ENCODE data around the gene ITM2A. TPM values are rescaled to one million over a fixed set of nuclear protein-coding genes. Genes with fewer than 3 reads are reported as not detected.

The ITM2A gene
- total RNA-seq, 1 donor: under 0.01 TPM

GRCh38 chrX:79367907-79368306 is 773 bp upstream of the ITM2A start:
- no peak for DNase-seq (ENCODE audit: low read depth)
- TF ChIP-seq, protein P1, sequence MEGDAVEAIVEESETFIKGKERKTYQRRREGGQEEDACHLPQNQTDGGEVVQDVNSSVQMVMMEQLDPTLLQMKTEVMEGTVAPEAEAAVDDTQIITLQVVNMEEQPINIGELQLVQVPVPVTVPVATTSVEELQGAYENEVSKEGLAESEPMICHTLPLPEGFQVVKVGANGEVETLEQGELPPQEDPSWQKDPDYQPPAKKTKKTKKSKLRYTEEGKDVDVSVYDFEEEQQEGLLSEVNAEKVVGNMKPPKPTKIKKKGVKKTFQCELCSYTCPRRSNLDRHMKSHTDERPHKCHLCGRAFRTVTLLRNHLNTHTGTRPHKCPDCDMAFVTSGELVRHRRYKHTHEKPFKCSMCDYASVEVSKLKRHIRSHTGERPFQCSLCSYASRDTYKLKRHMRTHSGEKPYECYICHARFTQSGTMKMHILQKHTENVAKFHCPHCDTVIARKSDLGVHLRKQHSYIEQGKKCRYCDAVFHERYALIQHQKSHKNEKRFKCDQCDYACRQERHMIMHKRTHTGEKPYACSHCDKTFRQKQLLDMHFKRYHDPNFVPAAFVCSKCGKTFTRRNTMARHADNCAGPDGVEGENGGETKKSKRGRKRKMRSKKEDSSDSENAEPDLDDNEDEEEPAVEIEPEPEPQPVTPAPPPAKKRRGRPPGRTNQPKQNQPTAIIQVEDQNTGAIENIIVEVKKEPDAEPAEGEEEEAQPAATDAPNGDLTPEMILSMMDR (IDR thresholded peaks at IDR 0.05; ENCODE audit: insufficient read depth, low read depth, low read length): no peak
- H3K4me3 ChIP-seq (ENCODE audit: low read depth, low read length): no peak overlapping the region

- DNase-seq (ENCODE audit: low read depth): no peak
- TF ChIP-seq, protein P1 (IDR thresholded peaks at IDR 0.05; ENCODE audit: insufficient read depth, low read depth, low read length): no peak
- H3K4me3 ChIP-seq (ENCODE audit: low read depth, low read length): no peak overlapping the region
Measured at GRCh38 chrX:79366556-79366872, 620 bp downstream of the ITM2A start.

- H3K4me3 ChIP-seq (ENCODE audit: low read depth, low read length): no peak overlapping the region
- DNase-seq (ENCODE audit: low read depth): no peak
- TF ChIP-seq, protein P1 (IDR thresholded peaks at IDR 0.05; ENCODE audit: insufficient read depth, low read depth, low read length): no peak
Measured at GRCh38 chrX:79365591-79365990, 1.5 kb downstream of the ITM2A start.

DNA sequence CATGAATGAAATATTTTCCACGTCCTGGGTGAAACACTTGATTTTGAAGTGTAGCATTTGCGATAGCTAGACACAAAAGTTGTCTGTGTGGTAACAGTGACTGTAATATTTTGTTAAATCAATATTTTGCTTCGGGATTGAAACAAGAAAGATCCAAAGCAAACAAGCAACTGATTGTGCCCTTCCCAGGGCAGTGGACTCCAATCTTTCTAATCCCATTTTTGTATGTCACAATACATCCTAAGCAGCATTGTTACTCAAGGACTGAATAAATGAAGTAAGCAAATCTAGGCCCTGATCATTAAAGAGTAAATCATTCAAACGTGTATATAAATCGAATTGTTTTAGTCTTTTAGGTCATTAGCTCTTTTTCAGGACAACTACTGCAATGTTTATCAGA is 2.8 kb downstream of the ITM2A start:
- DNase-seq (ENCODE audit: low read depth): no peak
- H3K4me3 ChIP-seq (ENCODE audit: low read depth, low read length): no peak overlapping the region
- TF ChIP-seq, protein P1 (IDR thresholded peaks at IDR 0.05; ENCODE audit: insufficient read depth, low read depth, low read length): no peak

DNA sequence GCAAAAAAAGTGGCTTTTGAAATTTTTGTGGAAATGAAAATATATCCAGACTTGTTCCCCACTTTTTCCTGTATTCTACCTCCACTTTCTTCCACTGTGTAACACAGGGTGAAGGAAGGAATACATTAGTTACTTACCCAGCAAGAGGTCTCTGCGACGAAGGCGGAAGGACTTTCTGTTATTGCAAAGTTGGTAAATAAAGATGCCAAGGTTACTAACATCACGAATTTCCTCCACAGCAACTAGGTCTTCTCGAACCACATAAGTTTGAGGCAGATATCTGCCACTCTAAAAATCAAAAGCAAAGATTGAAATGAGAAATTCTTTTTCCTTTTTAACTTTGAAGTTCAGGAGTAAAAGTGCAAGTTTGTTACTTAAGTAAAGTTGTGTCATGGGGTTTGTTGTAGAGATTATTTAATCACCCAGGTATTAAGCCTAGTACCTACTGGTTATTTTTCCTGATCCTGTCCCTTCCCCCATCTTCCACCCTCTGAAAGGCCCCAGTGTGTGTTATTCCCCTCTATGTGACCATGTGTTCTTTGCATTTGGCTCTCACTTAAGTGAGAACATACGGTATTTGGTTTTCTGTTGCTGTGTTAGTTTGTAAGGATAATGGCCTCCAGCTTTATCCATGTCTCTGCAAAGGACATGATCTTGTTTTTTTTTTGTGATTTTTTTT is 5.8 kb downstream of the ITM2A start:
- no peak overlapping the region for H3K4me3 ChIP-seq (ENCODE audit: low read depth, low read length)
- no peak for DNase-seq (ENCODE audit: low read depth)
- TF ChIP-seq, protein P1 (IDR thresholded peaks at IDR 0.05; ENCODE audit: insufficient read depth, low read depth, low read length): no peak

- TF ChIP-seq, protein P1 (IDR thresholded peaks at IDR 0.05; ENCODE audit: insufficient read depth, low read depth, low read length): no peak
- DNase-seq (ENCODE audit: low read depth): no peak
- no peak overlapping the region for H3K4me3 ChIP-seq (ENCODE audit: low read depth, low read length)
Measured at GRCh38 chrX:79336869-79337815, 30.0 kb downstream of the ITM2A start.
